Stimulated activated CD8-positive, alpha-beta memory T cell treated with anti-CD3 and anti-CD28 coated beads, Interleukin-15, amount 100 ng/mL, for 1 hour (primary cell): ENCODE data around the gene OGA.

Experiments
- DNase-seq: peaks from one replicate; pipeline ENCODE4 v3.0.0-alpha.2; 2020; ENCODE audit warnings: low read depth

The OGA gene

DNA sequence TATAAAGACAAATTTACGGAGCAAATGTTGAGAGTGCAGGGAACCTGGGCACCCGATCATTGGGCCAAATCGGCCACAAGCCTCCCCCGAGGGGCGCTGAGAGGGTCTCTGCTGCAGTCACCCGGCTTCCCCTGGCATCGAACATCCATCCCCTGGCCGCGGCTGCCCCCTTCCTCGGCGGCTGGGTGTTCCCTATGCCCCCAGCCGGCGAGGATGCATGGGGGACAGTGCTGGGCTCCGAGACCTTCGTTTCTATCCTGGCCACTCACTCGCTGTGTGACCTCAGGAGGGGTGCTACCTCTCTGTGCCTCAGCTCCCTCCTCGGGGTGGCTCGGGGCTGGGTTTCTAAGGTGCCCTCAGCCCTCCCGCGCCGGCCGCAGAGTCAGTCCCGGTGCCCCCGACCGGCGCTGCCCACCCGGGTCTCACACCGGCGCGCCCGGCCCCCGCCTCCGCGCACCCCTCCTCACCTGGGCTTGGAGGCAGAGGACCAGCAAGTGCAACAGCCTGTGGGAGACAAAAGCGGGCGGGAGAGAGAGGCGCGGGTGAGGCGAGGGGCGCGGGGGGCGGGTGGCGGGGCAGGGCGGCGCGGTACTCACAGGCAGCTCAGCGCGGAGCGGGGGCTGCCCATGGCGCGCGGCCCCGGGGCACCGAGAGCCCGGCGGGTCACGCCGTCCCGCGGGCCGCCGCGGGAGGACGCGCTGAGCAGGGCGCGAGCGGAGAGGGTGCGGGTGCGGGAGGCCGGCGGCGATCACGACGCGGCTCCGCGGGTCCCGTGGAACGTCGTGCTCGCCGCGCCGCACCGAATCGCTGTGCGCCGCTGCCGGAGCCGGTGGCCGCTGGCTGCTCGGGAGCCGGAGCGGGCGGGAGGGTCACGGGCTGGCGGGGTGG is 42.7 kb downstream of the OGA start, which contains the start of gene FGF8:
Gene FGF8 (minus strand): TSS at position 842 of the 888 bp plus-strand sequence. CDS start 214 bp downstream, at position 628.
- no peak for DNase-seq

DNA sequence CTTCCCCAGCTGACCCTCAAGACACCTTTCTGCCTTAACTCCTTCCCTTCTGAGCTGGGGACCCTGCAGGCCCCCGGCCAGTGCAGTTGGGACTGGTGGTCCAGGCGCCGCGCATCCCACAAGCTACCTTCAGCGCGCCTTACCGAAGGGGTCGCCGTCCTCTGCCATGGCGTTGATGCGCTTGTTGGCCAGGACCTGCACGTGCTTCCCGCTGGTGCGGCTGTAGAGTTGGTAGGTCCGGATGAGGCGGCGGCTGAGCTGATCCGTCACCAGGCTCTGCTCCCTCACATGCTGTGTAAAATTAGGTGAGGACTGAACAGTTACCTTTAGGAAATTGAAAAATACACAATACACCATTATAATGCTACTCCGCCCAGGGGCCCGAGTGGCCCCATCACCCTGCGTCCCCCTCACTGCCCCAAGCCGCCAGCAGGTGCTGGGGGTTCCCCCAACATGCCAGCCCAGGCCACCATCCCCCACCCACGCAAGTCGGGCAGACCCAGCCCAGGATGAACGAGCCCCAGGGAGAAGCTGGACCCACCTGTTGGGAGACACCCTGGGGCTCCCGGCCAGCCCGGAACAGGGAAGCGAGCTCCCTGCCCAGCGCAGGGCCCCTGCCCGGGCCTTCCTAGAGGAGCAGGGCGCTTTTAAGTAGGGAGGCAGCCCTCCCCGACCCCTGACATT is 43.5 kb downstream of the OGA start:
- DNase-seq, result no peak

- no peak for DNase-seq
Measured at GRCh38 chr10:101773923-101774588, 44.2 kb downstream of the OGA start.

DNA sequence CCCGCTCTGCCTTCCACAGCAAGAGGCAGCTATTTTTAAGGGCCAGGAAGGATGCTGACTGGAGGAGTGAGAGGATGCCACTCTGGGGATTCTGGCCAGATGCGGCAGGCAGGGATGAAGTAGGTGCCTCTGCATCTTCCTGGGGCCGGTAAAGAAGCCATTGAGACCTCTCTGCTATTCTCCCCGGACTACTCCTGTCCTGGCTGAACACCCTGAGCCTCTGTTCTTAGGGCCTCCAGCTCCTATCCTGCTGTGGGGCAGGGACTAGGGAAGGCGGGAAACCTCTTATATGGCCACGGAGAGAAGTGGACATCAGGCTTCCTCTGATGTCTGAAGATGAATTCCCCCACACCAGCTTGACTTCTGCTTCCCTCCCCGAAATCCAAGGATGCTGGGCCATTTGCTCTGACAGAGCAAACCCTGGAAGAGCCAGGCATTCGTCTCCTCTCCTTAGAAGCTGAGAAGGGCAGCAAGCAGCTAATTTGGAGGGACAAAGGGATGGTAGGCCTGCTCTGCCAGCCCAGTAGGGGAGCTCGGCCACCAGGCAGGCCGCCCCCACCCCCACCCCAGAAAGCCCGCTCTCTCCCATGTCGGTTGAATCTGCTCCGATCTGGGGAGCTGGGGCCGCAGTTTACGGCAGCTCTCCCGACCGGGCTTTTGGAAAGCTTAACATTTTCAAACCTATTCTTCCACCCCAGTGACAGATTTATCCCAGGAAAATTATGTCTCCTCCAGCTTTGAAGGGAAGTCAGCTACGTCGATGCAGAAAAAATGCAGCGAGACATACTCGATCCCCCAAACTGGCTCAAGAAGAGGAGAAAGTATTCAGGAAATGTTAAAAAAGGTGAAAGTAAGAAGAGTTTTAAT is 45.1 kb downstream of the OGA start:
- no peak for DNase-seq

- DNase-seq, result no peak
Measured at GRCh38 chr10:101772017-101772894, 46.0 kb downstream of the OGA start.

- DNase-seq, result no peak
Measured at GRCh38 chr10:101771380-101771779, 46.9 kb downstream of the OGA start.

DNA sequence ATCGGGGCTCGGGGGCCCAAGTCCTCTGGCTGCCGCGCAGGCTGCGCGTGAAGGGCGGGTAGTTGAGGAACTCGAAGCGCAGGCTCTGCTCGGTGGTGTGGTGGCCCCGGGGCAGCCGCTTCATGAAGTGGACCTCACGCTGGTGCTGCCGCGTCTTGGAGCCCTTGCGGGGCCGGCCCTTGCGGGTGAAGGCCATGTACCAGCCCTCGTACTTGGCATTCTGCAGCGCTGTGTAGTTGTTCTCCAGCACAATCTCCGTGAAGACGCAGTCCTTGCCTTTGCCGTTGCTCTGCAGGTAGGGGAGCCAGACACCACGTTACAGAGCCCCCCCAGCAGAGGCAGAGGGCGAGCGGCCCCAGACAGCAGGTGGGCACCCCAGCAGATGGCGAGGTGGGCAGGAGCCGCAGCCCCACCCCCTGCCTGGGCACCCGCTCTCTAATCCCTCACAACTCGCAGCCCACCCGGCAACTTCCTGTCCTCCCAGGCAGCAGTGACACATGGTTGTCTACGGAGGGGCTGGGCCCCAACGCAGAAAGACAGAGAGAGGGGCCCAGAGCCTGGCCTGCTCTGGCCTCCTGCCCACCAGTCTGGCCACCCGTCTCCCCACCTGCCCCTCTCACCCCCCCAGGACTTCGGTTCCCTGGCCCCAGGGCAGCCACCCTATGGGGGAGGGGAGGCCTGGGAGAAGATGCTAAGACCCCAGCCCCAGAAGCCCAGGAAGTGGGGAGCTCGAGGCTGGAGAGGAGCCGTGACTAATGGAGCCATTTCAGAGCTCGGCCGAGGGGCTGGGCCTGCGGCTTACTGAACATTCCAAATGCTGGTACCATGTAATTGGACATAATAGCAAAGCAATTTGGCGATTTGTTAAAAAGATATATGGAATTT is 47.7 kb downstream of the OGA start:
- no peak for DNase-seq

DNA sequence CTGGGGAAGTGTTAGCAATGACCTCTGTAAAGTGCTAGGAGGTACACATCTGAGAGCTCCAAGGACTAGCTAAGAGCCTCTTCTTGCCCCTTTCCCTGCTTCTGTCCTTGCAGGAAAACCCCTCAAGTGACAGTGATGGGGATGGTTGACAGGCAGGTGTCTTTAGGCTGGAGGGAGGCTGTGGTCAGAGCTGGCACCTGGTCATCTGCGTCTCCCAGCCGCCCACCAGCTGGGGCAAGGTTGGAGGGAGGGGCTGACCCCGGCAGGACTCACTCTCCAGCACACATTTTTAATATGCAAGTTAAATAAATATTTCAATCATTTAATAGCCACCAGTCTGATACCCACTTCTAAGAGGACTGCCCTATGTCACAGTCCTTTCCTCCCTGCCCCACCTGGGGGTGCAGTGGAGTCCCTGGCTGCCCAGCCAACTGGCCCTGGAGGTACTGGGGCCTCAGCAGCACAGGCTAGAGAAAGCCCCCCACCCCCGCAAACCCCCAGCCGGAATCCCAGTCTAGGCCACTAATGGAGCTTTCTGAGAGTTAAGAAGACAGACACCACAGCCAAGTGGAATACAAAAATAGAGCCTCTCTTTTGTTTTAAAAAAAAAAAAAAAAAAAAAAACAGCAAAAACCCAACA is 48.6 kb downstream of the OGA start:
- no peak for DNase-seq

GRCh38 chr10:101768791-101769170 is 49.5 kb downstream of the OGA start:
- DNase-seq, result no peak

DNA sequence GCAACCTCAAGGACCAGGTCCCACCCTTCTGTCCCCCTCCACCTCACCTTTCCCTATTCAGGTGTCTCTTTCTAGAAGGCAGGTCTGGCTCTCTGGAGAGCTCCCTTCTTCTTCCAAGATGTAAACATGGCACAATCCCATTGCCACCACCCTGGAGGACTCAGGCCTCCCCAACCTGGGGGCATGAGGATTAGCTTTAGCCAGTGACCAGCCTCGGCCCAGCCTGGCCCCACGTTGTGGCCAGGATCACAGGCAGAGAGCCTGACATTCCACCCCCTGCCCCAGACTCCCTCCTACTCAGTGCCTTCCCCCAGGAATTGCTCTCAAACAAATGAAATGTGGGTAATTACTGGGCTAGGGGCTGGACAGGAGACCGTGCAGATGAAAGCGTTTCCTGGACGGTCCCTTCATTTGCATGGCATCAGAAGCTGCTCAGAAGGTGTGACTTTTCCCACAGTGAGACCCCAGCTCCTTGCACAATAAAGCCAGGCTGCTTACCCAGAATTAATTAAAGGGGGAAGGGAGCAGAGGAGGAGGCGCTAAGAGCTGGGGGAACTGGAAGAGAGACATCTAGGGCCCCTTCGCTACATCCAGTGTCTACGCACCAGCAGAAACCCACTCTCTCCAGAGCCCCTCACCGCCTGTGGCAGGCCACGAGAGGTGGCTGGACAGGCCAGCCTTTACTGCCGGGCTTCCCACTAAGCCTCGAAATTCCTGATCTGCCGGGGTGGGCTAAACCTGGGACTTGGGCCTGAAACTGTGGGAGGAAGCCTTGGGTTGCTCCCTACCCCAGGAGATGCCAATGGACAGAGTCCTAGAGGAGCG is 50.1 kb downstream of the OGA start:
- DNase-seq, result no peak

DNA sequence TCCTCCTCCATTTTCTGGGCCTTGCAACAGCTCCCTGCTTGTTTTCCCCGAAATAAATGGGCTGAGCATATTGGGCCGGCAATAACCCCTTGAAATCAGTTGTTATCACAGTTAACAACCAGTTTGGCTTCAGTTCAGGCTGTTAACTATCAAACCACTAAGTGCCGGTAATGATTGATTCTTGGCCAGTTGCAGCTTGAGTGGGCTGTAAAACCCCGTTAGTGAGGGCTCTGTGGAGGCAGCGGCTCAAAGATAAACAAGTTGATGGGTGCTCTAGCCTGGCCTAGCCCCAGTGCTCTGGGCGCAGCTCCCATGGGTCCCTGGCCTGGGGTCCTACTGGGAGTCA is 50.7 kb downstream of the OGA start:
- DNase-seq, result no peak

- no peak for DNase-seq
Measured at GRCh38 chr10:101766753-101767599, 51.3 kb downstream of the OGA start.

DNA sequence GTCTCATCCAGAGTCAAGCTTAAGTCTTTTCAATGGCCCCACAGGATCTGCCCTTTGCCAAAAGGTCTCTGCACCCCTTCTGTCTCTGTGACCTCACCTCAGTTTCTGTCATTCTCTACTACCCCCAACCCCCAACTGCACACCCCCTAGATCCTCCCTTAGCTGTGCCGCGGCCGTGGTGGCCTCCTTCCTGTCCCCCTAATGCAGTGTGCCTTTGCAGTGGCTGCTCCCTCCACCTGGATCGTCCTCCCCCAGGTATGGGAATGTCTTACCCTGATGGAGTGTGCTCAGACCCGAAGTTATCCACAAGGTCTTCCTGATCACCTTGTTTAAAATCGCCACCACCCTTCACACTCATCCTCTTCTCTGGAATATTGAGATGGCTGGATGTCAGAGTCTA is 51.9 kb downstream of the OGA start:
- no peak for DNase-seq

- DNase-seq, result no peak
Measured at GRCh38 chr10:101763141-101763846, 55.0 kb downstream of the OGA start.

- DNase-seq, result no peak
Measured at GRCh38 chr10:101762736-101763135, 55.5 kb downstream of the OGA start.

DNA sequence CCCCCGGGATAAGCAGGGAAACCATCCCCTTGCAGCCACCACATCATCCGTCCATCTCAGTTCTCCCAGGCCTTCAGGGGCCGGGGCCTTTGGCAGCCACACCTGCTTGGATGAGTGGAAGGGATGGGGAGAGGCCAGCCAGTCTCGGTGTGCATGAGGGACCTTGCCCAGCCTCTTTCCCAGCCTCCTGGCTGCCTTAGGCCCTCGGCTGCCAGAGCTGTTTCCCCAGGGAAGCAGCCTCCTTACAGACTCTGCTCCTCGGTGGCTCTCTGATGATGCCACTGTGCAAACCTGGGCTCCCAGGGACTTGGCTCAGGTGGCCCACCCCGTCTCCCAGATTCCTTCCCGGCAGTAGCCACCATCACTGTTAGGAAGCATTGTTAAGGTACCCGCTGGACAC is 57.0 kb downstream of the OGA start:
- no peak for DNase-seq

GRCh38 chr10:101760510-101760909 is 57.7 kb downstream of the OGA start:
- no peak for DNase-seq
